KG1 (cell line): ENCODE data around the gene GOLGA6L22.
"Not testable (repeated sequence)": the region's sequence is repeated elsewhere in the genome, so short reads cannot be mapped to it uniquely, and the experiment has no call there.

Experiments used
- DNase-seq: peaks from one replicate; lab custom pipeline; 2025; lab: John Stamatoyannopoulos, UW

Gene GOLGA6L22

DNA sequence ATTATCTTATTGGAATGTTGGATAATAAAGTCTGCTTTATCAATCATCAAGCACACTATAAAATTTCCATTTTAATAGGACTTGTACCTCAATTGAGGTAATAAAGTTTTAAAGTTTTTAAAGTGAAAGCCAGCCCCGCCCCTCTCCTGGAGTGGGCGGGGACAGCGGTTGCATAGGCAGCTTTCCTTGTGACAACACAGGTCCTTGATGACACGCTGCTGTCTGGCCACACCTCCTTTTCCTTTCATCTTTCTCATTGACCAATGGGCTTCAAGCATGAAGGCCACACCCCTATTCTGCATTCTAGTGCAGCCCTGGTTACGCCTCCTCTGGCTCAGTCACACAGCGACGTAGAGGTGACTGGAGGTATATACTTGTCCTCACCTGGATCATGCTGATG is at the start of gene GOLGA6L22:
Gene GOLGA6L22 (plus strand): TSS at position 301 of the 400 bp plus-strand sequence. CDS start 91 bp downstream, at position 392.
- not testable (repeated sequence) for DNase-seq

- not testable (repeated sequence) for DNase-seq
These were observed 41.4 kb upstream of the GOLGA6L22 start for GRCh38 chr15:22417288-22417687.

GRCh38 chr15:22417795-22418194 is 40.9 kb upstream of the GOLGA6L22 start:
- not testable (repeated sequence) for DNase-seq

DNA sequence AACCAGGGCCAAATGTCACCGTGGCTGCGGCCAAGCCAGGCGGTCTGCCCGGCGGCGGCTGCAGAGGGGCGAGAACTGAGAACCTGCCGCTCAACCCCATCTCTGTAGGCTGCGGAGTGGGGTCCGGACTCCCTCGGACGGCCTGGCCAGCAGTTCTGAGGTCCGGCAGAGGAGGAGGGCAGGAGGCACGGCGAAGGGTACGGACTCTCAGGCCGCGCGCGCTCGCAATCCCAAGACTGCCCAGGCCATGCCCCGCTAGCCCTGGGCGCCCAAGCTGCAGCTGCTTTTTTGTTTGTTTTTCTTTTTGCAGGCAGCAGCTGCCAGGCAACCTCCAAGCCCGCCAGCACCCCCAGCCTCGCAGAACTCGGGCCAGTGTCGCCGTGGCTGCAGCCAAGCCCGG is 40.5 kb upstream of the GOLGA6L22 start:
- not testable (repeated sequence) for DNase-seq

DNA sequence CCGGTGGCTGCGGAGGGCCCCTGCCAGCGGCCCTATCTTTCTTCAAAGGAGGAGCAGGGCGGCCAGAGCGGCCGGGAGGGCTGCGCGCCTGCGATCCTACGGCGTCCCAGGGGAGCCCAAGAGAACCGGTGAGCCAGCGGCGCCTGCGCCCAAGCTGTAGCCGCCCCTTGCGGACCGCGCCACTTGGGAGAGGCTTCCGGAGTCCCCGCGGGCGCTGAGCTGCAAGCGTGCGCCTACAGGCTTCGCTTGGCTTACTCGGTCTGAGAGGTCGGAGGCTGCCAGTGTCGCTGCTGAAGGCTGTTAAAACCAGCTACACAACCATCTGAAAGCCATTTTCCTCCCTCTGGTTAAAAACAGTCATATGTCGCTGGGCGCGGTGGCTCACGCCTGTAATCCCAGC is 40.0 kb upstream of the GOLGA6L22 start:
- DNase-seq, result not testable (repeated sequence)

DNA sequence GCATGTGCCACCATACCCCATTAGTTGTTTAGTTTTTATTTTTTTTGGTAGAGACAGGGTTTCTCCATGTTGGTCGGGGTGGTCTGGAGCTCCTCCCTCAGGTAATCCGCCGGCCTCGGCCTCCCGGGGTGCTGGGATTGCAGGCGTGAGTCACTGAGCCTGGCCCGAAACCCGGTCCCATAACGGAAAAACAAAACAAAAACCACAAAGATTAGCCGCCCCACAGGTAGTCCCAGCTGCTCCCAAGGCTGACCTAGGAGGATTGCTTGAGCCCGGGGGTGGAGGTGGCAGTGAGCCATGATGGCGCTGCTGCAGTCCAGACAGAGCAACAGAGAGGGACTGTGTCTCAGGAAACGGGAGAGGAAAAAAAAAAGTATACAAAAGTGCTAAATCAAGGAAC is 38.4 kb upstream of the GOLGA6L22 start:
- not testable (repeated sequence) for DNase-seq

DNA sequence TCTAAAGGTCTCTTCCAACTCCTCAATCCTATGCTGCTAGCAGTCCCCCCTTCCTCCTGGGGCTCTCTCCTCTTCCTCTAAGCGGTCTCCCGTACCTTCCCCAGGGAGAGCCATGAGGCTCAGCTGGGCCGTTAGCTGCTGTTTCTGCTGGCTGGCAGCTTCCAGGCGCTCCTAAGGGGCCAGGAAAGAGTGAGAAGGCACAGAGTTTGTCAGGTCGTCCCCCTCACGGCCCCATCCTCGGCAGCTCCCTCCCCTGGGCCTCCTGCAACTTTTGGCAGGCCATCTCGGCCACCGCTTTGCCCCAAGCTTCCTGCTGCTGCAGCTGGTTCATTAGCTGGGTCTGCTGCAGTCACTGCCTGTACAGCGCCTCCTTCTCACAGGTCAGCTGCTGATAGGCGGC is 29.3 kb upstream of the GOLGA6L22 start:
- not testable (repeated sequence) for DNase-seq

DNA sequence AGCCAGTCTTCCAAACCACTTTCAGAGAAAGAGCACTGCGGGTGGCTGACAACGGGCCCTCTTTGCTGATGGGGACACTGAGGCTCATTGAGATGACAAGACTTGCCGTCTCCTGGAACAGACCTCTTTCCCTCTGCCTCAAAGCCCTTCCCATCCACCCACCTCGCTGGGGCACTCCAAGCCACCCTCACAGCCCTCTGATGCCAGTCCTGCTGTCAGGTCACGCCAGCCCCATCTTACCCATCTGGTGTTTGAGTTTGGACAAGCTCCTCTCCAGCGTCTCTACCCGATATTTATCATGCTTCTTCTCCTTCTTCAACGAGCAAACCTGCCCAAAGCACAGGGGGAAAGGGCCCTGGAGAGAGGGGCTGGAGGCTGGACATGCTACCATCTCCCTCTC is 27.0 kb upstream of the GOLGA6L22 start:
- DNase-seq, result not testable (repeated sequence)

- not testable (repeated sequence) for DNase-seq
These were observed 35.9 kb downstream of the GOLGA6L22 start for GRCh38 chr15:22494490-22495113.

DNA sequence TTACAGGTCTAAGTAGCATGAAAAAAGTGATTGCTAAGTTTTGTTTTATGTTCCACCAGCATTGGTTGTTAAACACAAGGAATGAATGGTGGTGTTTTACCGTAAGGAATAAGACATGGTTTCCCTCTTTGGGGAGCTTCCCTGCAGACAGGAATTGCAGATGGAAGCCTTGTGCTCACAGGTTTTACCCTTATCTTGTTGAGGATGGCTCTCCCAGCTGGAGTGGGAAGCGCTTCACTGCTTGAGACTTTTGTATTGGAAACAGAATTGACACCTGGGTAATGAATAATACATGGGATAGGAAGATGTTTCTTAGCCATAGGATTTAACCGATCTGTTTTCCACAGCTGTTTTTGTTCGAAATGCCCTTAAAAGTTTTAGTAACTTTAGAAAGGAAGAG is 38.5 kb downstream of the GOLGA6L22 start:
- not testable (repeated sequence) for DNase-seq

GRCh38 chr15:22498220-22498925 is 39.7 kb downstream of the GOLGA6L22 start:
- not testable (repeated sequence) for DNase-seq

GRCh38 chr15:22502272-22502671 is 43.6 kb downstream of the GOLGA6L22 start:
- DNase-seq, result not testable (repeated sequence)

DNA sequence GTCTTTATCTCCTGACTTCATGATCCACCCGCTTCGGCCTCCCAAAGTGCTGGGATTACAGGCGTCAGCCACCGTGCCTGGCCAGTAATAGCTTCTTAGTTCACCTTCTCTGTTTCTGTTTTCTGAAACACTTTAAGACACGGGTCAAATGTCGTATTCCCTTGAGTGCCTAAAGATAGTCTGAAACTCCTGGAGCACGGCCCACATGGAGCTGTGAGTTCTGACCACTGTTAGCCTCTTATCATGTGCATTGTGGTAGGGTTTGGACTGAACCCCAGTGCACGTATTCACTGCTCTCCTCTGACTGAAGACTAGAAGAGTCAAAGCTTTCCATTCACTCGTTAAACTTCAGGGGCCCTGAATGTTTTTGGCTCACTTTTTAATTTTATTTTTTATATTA is 48.3 kb downstream of the GOLGA6L22 start:
- not testable (repeated sequence) for DNase-seq

- DNase-seq, result not testable (repeated sequence)
These were observed 57.4 kb downstream of the GOLGA6L22 start for GRCh38 chr15:22516140-22516539.
